Erythroblast (primary cell): ENCODE data around the gene NUCKS1.

Experiments
- GATA1 ChIP-seq: IDR thresholded peaks from 2 replicates; pipeline ENCODE4 v1.6.1; 2011; ENCODE audit warnings: low read depth, mild to moderate bottlenecking, control low read depth, low read length, moderate library complexity
- POLR2A ChIP-seq: IDR thresholded peaks from 2 replicates; pipeline ENCODE4 v1.6.1; 2011; ENCODE audit warnings: mild to moderate bottlenecking, low read length

DNA sequence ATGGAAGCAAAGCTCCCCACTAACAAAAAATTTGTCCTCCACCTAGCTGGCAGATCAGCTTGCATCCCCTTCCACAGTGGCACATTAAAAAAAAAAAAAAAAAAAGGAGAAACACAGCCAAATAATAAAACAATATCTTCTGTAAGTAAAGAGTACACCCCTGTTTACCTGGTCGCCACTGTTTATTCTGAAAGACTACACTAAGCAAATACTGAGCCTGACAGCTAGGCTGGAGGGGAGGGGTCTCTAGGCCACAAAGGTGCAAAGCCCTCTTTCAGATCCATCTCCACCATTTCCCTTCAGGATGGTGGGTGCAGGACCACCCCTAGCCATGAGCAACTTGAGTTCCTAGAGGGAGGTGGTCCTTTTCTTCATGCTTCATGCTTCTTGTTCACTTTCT is 46.9 kb downstream of the NUCKS1 start:
- TF ChIP-seq POLR2A (no peak), GATA1 (no peak)
